CD4-positive, alpha-beta T cell treated with Interleukin-21 for 1 hour (primary cell): Measurements from ENCODE around the gene CHERP.
"Not testable (repeated sequence)": the region's sequence is repeated elsewhere in the genome, so short reads cannot be mapped to it uniquely, and the experiment has no call there.

Source experiments
- DNase-seq: peaks from one replicate; pipeline ENCODE4 v3.0.0-alpha.2; 2020

The CHERP gene

DNA sequence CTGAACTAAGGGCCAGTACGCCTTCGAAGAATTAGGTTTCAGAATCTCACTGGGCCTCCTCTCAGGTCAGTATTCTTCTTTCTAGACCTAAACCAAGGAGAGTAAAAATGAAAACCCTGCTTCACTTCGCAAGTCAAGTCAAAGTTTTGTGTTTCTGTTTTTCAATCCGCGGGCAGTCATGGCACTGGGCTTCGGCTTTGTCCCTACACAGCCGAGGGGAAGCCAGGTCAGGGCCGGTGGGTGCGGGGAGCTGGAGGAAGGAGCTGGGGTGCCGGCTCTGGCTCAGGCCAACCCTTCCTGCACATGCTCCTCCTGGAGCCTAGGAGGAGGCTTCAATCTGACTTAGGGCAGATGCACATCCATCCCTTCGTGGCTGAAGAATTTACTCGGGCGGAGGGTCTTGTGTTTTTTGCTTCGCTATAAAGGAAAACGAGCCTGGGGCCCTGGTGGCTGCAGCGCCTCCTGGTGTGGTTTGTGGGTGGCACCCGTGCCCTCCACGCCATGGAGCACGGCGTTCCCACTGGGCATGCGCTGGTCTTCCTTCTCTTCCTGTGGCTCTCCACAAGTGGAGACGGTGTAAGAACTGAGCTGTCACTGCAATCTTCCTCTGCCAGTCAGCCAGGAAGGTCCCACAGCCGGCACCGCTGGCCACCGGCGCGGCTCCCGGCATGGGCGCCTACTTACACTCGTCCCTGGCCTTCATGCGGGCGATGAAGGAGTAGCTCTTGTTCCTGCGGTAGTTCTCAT, 23.6 kb downstream of the CHERP start:
- no peak for DNase-seq

DNA sequence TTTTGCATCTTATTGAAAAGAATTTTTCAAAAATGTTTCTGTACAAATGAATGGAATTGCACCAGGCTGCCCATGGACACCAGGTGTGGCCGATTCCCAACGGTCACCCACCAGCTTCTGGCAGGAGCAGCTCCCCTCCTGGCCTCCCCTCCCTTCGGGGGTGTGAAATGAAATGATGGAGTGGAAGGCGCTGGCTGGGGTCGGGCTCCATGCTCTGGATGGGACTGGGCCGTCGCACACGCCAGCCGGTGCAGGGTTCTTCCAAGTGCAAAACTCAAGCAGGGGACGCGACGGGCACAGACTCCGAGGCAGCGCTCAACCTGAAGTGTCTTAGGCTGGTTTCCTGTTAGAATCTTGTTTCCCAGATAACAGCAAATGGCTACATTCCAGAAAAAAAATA, 24.2 kb downstream of the CHERP start:
- no peak for DNase-seq

DNA sequence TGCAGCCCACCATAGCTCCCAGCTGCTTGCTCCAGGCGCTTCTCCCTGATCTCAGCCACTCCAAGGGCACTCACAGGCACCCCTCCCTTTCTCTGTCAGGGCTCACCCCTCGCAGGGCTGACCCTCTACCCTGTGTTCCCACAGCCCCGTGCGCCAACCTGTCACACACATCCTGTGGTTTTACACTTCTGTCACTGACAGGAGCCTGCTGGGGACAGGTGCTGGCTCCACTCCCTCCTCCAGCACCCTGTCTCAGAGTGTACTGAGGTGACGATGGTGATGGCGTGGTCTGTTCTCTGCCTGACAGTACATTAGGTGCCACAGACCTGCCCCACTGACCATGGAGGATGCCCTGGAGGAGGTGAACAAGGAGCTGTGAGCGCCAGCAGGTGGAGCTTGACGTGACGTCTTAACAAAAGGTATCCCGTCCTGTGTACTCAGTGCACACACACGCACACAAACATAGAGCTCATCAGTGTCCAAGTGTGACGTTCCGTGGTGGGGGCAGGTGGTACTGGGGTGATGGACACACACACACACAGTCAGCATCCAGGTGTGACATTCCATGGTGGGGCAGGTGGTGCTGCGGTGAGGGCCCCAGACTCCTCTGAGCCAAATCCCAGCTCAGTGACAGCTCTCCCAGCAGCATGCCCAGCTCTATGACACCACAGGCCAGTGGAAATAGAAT, 25.2 kb downstream of the CHERP start:
- DNase-seq, result no peak

DNA sequence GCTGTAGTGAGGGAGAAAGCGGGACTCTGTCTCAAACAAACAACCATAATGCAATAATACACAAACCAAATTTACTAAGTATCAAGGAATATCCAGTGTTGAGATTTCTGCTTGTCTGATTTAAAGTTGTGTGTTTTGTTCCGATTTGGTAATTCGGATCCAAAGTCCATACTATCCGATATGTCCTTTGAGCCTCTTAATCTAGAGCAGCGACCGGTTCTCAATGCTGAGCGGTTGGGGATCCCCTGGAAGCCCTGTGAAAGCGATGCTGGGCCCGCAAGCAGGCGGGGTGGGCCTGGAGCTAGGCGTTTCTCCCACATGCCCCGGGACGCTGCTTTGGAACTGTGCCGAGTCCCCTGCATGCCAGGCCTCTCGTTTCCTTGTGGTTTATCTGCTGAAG, 25.9 kb downstream of the CHERP start:
- no peak for DNase-seq

DNA sequence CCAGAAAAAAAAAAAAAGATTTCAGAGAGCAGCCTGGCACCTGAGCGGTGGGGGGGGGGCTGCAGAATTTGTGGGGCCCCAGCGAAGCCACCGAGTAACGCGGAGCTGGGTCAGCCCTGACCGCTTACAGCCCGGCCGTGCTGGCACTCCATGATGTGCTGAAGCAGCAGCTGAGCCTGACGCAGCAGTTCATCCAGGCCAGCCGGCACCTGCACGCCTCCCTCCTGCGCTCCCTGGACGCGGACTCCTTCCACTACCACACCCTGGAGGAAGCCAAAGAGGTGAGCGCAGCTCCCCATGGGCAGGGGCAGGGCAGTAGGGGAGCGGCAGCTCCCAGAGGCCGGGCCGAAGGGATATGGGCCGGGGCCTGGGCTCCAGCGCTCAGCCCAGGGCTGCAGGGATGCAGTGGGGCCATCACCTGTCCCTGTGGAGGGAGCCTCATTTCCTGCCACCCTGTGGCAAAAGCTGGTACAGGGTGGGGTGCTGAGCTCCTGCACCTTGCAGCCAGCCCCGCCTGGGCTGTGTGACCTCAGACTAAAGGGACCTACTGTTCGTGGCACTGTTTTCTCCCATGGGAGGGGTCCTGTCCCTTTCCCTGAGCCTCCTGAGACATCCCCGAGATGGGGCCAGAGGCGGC, 27.7 kb downstream of the CHERP start:
- DNase-seq, result no peak

DNA sequence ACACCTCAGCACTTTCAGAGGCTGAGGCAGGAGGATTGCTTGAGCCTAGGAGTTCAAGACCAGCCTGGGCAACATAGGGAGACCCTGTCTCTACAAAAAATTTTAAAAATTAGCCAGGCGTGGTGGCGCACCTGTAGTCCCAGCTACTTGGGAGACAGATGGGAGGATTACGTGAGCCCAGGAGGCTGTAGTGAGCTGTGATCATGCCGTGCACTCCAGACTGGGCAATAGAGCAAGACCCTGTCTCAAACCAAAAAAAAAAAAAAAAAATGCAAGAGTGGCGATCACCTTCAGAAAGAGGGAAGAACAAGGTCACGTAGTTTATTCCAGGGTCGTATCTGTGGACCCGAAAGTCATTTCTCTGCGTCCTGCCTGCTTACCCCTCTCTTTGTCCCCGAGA, 29.6 kb downstream of the CHERP start:
- DNase-seq, result not testable (repeated sequence)

DNA sequence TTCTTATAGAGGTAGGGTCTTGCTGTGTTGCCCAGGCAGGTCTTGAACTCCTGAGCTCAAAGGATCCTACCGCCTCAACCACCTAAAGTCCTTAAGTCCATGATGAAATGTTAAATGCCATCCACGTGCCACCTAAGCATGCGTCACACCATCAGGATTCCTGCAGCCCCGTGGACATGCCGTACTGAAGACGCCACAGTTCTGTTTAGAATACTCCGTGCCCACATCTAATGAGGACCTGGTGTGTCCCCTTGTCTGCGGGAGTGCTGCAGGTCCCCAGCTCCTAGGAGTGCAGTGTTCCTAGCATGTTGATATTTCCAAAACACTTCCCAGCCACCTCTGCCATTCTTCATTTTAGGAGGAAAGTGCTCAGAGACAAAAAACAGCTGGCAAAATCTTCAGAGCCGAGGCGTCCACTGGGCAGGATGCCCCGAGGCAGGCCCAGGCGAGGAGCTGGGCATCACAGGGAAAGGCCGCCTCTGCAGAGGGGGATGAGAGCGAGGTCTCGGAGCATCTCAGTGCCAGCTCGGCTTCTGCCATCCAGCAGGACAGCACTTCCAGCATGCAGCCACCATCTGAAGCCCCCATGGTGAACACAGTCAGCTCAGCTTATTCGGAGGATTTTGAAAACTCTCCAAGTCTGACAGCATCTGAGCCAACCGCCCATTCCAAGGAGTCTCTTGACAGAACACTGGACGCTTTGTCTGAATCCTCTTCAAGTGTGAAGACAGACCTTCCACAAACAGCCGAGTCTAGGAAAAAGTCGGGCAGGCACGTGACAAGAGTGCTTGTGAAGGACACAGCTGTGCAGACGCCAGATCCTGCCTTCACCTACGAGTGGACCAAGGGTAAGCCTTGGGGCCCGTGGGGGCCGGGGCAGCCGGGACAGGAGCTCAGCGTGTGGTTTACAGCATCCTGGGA, 32.8 kb downstream of the CHERP start:
- DNase-seq, result no peak

DNA sequence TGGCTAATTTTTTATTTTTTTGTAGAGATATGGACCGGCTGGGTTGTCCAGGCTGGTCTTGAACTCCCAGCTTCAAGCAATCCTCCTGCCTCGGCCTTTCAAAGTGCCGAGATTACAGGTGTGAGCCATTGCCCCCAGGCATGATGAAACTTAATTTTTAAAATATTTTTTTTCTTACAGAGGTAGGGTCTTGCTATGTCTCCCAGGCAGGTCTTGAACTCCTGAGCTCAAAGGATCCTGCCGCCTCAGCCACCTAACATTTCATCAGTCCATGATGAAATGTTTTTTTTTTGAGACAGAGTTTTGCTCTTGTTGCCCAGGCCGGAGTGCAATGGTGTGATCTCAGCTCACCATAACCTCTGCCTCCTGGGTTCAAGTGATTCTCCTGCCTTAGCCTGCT, 33.7 kb downstream of the CHERP start:
- no peak for DNase-seq

DNA sequence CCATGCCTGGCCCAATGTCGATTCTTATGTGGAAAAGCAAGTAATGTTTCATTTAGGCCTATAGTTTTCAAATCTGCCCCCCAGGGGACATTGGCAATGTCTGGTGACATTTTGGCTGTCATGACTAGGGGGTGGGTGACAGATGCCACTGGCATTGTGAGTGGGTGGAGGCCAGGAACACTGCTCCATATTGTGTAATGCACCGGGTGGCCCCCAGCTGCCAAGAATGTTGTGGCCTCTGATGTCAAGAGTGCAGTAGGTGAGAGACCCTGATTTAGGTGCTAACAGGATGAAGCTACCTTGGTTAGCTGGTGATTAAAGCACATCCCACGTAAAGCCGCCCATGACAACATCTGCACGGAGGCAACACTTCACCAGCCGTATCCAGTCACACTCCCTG, 35.3 kb downstream of the CHERP start:
- no peak for DNase-seq

DNA sequence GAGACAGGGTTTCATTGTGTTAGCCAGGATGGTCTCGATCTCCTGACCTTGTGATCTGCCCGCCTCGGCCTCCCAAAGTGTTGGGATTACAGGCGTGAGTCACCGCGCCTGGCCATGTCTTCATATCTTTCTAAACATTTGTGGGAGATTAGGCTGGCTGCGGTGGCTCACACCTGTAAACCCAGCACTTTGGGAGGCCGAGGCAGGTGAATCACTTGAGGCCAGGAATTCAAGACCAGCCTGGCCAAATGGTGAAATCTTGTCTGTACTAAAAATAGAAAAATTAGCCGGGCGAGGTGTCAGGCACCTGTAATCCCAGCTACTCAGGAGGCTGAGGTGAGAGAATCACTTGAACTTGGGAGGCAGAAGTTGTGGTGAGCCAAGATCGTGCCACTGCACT, 36.1 kb downstream of the CHERP start:
- not testable (repeated sequence) for DNase-seq

DNA sequence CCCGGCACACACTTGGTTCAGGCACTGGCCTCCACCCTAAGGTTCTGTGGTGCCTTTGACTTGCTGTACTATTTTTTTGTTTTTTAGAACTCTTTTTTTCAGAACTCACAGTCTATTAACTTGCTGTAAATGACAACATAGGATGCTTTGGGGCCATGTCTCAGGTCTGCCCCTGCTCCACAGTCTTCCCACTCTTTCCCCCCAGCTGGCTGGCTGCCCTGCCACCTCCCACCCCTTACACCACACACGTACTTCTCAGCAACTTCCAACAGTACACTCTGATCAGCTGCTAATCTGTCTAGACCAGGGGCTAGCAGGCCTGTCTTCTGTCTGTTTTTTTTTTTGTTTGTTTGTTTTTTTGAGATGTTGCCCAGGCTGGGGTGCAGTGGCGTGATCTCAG, 38.0 kb downstream of the CHERP start:
- no peak for DNase-seq

DNA sequence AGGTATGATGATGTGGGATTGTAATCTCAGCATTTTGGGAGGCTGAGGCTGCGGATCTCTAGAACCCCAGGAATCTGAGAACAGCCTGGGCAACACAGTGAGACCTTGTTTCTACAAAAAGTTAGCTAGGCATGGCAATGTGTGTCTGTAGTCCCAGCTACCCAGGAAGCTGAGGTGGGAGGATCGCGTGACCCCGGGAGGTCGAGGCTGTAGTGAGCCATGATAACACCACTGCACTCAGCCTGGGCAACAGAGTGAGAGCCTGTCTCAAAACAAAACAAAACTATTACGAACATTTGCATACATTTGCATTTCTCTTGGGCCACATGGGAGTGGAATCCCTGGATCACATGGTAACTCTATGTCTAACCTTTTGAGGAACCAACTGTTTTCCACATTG, 44.4 kb downstream of the CHERP start:
- DNase-seq, result no peak

DNA sequence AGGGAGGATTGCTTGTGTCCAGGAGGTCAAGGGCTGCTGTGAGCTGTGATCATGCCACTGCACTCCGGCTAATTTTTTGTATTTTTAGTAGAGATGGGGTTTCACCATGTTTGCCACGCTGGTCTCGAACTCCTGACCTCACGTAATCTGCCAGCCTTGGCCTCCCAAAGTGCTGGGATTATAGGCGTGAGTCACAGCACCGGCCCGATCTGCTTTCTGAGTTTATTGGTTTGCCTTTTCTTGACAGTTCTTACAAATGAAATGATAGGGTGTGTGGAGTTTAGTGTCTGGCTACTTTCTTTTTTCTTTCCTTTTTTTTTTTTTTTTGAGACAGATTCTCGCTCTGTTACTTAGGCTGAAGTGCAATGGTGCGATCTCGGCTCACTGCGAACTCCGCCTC, 45.2 kb downstream of the CHERP start:
- no peak for DNase-seq

DNA sequence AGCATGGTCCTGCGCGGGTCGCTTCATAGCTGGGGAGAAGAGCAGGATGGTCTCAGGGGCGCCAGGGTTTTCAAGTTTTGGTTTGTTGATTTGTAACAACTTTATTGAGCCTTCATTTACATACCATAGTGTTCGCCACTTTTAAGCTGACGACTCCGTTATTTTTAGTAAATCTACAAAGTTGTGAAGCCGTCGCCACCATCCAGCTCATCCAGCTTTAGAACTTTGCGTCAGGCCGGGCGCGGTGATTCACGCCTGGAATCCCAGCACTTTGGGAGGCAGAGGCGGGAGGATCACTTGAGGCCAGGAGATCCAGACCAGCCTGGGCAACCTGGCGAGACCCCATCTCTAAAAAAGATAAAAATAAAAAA, 45.6 kb downstream of the CHERP start:
- DNase-seq, result no peak

DNA sequence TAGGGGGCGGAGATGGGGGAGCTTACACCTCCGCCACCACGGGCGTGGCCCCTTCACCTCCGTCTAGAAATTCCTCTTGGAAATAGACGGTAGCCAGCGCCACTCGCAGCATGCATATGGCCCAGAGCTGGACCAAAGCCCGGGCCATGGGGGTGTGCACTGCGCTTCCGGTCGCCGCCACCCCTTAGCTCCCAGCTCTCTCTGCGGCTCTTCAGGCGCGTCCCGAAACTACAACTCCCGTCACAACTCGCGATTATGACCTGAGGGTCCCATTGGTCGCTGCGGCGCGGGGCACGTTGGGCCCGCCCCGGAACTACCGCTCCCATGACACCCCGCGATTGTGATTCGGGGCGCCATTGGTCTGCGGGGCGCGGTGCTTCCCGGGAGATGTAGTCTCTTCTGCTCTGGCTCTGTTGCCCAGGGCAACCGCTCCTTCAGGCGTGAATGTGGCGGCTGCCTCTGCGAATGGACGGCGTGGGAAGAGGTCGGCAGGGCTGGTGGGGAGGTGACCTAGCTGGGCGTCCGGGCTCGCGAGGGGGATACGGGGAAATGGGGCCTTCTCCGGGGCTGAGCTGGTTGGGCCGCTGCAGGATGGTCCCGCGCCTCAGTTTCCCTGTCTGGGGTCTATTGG, 46.1 kb downstream of the CHERP start, which contains the start of the genes C19orf44 and CALR3:
Gene C19orf44 (plus strand): TSS at position 413 of the 631 bp plus-strand sequence. CDS start 4,399 bp downstream, outside the sequence.
Gene CALR3 (minus strand): TSS at position 186 of the 631 bp plus-strand sequence. CDS start 38 bp downstream, at position 148.
- DNase-seq, result peak; percentile 97

DNA sequence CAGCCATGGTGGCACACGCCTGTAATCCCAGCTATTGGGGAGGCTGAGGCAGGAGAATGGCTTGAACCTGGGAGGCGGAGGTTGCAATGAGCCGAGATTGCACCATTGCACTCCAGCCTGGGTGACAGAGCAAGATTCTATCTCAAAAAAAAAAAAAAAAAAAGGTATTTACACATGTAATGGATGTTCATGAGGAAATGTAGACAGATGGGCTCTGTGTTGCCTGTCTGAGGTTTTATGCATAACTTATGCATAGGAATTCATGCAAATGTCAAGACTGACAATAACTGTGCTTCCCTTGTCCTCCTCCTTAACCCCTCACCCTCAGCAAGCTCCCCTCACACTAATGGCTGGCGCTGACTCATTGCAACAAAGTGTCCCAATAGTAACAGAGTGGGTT, 55.8 kb downstream of the CHERP start:
- DNase-seq, result not testable (repeated sequence)

DNA sequence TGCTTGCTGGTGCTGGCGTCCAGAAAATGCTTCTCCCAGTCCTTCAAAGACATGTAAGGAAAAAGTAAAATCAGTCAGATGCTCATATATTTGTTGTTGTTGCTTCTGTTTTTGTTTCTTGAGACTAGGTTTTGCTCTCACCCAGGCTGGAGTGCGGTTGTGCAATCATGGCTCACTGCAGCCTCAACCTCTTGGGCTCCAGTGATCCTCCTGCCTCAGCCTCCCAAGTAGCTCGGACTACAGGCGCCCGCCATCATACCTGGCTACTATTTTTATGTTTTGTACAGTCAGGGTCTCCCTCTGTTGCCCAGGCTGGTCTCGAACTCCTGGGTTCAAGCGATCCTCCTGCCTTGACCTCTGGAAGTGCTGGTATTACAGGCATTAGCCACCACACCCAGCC, 59.5 kb downstream of the CHERP start:
- DNase-seq, result no peak

DNA sequence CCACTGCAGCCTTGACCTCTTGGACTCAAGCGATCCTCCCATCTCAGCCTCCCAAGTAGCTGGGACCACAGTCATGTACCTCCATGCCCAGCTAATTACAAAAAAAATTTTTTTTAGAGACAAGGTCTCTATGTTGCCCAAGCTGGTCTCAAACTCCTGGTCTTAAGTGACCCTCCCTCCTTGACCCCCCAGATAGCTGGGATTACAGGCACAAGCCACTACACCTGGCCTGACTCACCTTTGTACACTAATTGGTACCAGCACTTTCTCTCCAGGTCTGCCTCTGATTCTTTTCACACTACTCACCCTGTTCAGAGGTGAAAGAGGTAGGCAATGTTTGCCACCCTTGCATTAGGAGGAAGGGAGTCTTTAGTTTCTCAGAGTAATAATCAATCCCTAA, 64.9 kb downstream of the CHERP start:
- DNase-seq, result no peak

DNA sequence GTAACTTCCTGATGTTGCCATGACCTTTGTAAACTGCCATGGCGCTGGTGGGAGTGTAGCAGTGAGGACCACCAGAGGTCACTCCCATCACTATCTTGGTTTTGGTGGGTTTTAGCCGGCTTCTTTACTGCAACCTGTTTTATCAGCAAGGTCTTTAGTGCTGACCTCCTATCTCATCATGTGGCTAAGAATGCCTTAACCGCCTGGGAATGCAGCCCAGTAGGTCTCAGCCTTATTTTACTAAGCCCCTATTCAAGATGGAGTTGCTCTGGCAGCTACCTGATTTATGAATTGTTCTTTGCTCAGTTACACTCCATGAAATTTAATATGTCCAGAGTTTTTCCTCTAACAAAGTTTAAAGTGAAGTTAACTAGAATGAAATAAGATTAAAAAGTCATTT, 65.8 kb downstream of the CHERP start:
- DNase-seq, result no peak

DNA sequence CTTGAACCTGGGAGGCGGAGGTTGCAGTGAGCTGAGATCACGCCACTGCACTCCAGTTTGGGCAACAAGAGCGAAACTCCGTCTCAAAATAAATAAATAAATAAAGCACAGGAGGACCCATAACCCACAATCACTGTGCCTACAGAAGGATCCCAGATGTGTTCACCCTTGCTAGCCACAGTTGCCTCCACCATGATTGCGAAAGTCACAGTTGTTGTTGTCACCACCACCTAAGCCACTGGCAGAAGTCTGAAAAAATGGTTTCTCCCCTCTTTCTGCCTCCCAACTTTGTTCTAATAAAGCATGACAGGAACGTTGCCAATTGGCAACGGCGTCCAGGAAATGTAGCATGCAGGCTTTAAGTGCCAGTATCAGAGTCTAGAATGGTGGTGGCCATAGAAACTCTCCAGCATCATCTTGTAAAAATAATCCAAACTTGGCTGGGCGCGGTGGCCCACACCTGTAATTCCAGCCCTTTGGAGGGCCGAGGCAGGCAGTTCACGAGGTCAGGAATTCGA, 68.3 kb downstream of the CHERP start:
- DNase-seq, result no peak

DNA sequence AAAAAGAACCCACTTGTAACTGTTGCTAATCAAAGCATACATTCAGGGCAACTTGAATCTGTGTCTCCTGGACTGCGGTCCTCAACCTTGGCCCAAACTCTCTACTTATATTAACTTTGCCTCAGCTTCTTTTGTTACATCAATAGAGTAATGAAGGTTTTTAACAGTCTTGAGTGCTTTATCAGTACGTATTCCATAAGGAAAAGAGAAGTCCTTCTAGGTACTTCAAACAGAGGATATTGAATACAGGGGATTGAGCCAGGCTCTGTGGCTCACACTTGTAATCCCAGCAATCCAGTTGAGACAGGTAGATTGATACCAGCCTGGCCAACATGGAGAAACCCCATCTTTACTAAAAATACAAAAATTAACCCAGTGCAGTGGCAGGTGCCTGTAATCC, 69.2 kb downstream of the CHERP start:
- no peak for DNase-seq

DNA sequence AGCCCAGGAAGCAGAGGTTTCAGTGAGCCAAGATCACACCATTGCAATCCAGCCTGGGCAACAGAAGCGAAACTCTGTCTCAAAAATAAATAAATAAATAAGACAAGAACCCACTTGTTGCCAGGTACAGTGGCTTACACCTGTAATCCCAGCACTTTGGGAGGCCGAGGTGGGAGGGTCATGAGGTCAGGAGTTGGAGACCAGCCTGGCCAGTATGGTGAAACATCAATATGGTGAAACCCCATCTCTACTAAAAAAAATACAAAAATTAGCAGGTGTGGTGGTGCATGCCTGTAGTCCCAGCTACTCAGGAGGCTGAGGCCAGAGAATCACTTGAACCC, 69.7 kb downstream of the CHERP start:
- not testable (repeated sequence) for DNase-seq
